ENCODE results near the gene MAPK8.

GRCh38 chr10:48361176-48361575 is 54.7 kb downstream of the MAPK8 start:
- TF ChIP-seq CTCF (IDR thresholded peaks at IDR 0.05) (no peak), CREM (CRISPR knock-in tag; IDR thresholded peaks at IDR 0.05) (no peak), GABPB1 (CRISPR knock-in tag; IDR thresholded peaks at IDR 0.05) (no peak), SP1 (CRISPR knock-in tag; conservative IDR thresholded peaks at IDR 0.05) (no peak), SMAD3 (CRISPR knock-in tag; IDR thresholded peaks at IDR 0.05; ENCODE audit: borderline replicate concordance) (no peak), NR2C2 (CRISPR knock-in tag; IDR thresholded peaks at IDR 0.05) (no peak), ELF4 (CRISPR knock-in tag; IDR thresholded peaks at IDR 0.05; ENCODE audit: low read depth) (no peak), TEAD4 (CRISPR knock-in tag; IDR thresholded peaks at IDR 0.05) (no peak), GTF2I (CRISPR knock-in tag; conservative IDR thresholded peaks at IDR 0.05) (no peak), IRF2 (CRISPR knock-in tag; IDR thresholded peaks at IDR 0.05; ENCODE audit: borderline replicate concordance, low read depth) (no peak), ZNF512 (CRISPR knock-in tag; IDR thresholded peaks at IDR 0.05; ENCODE audit: borderline replicate concordance) (no peak), ZBTB21 (CRISPR knock-in tag; IDR thresholded peaks at IDR 0.05; ENCODE audit: borderline replicate concordance) (no peak)
